CD4-positive, alpha-beta T cell treated with Interleukin-15 for 4 hours (primary cell): Measurements from ENCODE around the gene CLN3.
"Not testable (repeated sequence)": the region's sequence is repeated elsewhere in the genome, so short reads cannot be mapped to it uniquely, and the experiment has no call there.

ENCODE experiments used
- DNase-seq: peaks from one replicate; pipeline ENCODE4 v3.0.0-alpha.2; 2020; ENCODE audit warnings: low spot score

Gene CLN3

DNA sequence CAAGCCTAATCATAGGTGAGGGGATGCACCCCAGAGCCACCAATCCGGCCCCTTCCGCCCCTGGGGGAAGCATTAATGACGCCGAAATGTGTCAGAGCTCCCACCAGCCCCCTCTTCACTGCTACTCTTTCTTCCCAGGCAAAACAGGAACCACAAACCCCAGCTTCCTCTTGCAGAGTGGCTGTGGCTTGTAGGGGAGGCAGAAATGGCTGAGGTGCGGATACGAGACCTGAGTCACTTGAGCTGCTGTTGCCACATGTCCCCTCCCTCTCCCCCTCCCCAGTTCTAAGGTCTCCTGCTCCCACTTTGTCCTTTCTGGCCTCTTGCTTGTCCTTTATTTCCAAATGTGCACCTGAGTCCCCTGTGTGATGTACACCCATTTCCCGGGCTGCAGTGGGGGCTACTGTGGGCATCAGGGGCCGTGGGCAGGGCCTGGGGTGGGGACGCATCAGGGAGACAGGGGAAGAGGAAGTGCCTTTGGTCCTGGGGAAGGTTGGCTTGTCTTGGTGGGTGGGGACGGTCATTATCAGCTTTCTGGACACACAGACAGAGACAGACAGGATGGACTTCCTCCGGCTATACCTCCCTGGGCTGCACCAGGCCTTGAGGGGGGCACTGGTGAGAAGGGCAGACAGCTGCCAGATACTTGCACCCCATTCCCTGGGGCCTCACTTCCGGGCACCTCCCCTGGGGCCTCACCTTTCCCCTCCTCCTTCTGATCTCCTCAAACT lies 2.4 kb upstream of the CLN3 start, which contains the start of gene APOBR:
Gene APOBR, plus strand, starts transcription at position 523 of the 731 bp plus-strand sequence. Its CDS starts 39 bp downstream, at position 562.
- DNase-seq: peak; percentile 94

DNA sequence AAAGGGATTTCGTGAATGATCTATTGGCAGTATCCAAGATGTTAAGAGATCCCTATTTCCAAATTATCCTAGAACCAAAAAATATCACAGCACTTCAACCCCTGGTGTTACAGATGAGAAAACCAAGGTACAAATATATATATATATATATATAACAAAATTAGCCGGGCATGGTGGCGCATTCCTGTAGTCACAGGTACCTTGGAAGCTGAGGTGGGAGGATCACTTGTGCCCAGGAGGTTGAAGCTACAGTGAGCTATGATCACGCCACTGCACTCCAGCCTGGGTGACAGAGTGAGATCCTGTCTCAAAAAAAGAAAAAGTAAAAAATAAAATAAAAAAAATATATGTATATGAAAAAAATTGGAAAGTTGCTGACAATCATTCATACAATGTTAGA lies 637 bp upstream of the CLN3 start:
- DNase-seq: no peak

DNA sequence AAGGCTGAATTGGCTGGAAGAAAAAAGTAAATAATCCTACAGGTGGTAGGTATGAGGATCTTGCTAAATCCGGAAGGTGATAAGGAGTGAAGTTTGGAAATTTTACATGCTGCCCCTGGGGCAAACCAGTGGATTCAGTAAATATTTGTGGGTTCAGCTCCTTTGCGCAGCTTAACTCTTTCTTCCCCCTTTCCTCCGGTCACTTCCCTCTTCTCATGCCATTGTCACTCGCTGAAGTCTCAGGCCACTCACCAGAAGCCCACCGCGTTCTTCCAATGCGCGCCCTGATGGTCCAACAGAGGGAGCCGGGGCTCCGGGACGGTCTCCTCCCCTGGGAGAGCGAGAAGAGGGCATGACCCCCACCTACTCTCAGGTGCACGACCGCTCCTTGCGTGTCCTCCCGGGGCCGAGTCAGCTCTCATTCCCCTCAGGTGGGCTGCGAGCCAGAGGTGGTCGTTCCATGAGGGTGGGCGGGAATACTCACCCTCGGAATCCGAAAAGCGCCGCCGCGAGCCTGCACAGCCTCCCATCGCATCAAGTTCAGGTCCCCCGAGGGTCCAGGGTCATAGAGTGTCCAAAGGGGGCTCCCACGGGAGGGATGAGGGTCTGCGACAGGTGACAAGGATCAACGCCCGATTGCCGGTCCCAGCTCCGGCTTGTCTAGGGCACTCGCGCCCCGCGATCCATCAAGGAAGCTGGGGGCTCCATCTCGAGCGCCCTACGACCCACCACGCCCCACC lies 474 bp downstream of the CLN3 start:
- DNase-seq: peak; percentile 13

DNA sequence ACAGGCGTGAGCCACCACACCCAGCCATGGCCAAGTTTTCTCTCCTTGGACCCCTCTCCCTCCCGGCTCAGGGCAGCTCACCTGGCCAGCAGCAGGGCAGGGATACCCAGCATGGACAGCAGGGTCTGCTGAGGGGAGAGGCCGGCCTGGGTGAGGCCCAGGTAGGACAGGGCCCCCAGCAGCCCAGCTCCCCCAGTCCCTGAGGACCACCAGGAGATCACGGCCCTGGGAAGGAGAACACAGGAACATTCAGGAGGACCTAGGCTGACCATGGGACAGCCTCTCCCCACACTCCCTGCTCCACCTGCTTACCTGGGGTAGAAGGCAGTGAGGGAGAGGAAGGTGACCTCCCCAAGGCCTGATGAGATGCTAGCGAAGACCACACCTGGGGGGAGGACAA lies 5.6 kb downstream of the CLN3 start:
- no peak for DNase-seq

DNA sequence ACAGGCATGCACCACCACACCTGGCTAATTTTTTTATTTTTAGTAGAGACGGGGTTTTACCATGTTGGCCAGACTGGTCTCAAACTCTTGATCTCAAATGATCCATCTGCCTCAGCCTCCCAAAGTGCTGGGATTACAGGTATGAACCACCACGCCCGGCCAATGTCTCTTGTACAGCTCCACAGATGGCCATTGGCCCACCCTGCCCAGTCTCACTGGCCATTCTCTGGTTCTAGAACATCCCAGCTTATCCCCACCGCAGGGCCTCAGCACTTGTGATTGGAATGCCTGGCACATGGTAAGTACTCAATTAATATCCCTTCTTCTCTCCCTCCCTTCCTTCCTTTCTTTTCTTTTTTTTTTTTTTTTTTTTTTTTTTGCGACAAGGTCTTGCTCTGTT lies 8.5 kb downstream of the CLN3 start:
- DNase-seq: not testable (repeated sequence)

DNA sequence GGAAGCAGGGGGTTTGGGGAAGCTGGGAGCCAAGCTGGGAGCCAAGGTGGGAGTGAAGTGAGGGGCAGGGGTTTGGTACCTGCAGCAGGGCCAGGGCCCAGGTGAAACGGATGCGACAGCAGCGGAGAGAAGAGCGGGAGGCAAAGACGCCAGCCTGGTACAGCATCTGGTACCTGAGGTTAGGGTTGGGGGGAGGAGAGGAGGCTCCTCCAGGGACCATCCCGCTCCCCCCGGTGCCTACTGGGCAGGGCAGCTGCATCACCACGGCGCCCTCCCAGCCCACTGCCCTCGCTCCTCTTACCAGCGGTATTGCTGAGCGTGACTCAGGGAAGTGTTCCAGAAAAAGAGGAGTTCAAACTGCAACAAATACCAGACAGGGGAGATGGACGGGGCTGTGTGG lies 9.8 kb downstream of the CLN3 start:
- no peak for DNase-seq

DNA sequence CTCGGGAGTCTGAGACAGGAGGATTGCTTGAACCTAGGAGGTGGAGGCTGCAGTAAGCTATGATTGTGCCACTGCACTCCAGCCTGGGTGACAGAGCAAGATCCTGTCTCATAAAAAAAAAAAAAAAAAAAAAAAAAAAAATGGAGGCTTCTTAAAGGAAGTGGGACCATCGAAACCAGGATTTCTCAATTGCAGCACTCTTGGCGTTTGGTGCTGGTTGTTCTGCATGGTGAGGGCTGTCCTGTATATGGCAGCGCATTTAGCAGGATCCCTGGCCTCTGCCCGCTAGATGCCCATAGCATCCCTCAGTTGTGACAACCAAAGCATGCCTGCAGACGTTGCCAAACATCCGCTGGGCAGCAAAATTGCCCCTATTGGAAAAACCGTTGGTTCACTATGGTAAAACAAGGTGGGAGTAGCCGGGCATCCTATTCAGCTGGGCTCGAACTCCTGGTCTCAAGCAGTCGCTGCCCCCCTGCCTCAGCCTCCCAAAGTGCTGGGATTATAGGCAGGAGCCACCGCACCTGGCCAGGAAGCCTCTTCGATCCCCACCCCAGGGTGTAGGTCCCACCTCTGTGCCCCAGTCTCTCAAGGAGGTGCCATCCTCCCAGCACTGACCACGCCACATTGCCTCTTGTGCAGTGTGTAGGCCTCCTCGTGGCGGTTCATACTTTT lies 13.2 kb downstream of the CLN3 start:
- no peak for DNase-seq

DNA sequence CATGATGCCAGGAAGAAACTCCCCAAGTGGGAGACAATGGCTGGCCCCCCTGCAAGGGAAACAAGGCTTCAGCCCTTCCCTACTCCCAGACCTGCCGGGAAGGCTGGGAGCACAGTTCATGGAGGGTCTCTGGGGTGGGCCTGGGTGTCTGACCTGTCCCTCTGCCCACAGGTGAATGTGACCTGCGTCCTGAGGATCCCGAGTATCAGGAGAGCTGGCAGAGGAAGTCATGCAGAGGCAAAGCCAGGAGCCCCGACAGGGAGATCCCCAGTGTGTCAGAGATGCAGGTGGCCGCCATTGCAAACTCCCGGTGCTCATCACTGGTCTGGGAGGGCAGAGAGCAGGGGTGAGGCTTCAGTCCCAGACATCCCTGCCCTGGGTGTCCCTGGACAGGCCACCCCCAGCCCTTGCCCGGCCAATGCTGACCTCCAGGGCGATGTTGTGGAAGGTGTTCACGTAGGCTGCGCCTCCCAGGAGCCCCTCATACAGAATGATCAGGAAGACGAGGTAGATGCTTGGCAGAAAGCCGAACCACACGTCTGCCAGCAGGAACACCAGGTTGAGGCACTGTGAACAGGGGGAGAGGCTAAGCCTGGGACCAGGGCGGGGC lies 14.5 kb downstream of the CLN3 start:
- no peak for DNase-seq

DNA sequence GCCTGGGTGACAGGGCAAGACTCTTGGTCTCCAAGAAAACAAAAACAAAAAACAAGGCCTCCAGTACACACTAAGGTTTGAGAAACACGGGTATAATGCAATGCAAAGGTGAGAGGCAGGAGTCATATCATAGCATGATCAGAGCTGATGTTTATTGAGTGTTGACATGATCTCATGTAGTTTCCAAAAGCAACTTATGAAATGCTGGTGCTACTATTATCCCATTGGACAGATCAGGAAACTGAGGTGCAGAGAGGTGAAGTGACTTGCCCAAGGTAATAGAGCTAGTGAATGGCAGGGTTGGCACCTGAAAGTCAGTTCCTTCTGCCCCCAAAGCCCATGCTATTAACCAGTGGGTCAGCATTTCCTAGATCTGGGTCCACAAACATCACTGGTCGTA lies 16.7 kb downstream of the CLN3 start:
- DNase-seq: no peak

DNA sequence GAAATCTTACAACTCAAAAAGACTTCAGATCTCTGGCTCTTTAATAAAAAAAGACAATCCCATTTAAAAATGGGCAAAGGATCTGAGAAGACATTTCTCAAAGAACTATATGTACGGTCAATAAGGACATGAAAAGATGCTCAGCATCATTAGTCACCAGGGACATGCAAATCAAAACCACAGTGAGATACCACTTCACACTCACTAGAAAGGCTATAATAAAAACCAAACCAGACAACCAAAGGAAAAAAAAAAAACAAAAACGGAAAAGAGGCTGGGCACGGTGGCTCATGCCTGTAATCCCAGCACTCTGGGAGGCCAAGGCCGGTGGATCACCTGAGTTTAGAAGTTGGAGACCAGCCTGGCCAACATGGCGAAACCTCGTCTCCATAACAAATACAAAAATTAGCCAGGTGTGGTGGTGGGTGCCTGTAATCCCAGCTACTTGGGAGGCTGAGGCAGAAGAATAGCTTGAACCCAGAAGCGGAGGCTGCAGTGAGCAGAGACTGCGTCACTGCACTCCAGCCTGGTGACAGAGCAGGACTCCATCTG lies 18.1 kb downstream of the CLN3 start:
- no peak for DNase-seq

DNA sequence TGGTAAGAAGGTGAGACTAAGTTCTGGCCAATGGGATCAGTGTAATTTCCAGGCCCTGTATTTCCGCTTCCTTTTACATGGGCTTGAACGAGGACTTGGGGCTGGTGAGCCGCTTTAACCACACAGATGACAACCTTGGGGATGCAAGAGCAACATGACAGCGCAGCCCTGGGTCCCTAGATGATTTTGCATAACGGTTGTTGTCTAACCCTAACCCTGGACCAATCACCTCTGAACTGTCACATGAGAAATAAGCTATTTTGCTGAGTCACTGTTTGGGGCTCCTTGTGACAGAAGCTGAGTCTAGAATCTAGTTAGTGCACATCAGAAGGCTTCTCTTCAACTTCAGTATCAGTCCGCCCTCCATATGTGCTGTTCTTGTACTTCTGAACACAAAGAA lies 44.8 kb downstream of the CLN3 start:
- DNase-seq: not testable (repeated sequence)

DNA sequence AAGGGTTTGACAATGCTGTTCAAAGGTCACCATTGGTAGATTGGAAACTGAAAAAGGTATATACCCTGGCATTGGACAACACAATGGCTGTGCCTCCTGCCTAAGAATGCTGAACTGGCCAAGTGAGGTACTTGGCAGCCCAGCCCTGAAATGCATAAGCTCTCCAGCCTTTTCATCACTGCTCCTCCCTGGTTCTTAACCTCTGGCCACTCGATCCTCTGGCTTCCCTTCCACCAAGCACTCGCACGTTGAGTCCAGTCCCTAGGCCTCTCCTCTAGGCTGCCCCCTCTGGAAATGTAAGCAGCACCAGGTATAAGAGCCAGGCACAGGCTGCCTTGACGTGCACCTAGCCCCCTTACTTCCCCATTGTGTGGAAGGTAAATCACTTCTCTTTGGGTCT lies 45.5 kb downstream of the CLN3 start:
- DNase-seq: not testable (repeated sequence)

DNA sequence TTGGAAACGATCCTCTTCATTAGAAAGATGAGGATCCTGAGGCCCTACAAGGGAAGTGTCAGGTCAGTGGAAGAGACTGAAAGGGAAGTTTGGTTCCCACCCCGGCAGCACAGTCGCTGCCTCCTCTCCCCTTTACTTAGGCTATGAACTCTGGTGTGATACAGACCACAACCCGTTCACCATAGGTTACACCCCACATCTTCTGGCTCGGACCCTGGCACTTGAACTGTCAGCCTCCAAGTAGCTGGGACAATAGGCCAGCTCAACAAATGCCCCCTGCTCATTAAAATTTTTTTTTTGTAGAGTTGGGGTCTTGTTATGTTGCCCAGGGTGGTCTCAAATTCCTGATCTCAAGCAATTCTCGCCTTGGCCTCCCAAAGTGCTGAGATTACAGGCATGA lies 47.9 kb downstream of the CLN3 start:
- DNase-seq: not testable (repeated sequence)

DNA sequence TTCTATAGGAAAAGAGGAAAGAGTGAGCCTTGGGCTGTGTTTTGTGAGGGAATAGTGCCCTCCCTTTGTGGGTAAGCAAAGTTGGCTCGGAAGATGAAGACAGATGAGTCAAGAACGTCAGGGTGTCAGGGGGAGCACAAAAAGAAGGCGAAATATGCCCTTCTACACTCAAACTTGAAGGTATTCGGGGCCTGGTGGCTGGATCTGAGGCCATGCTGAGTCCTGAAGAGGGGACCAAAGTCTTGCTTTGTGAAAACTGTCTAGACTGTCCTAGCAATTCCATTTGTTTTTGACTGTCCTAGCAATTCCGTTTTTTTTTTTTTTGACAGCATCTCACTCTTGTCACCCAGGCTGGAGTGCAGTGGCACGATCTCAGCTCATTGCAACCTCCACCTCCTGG lies 53.0 kb downstream of the CLN3 start:
- DNase-seq: not testable (repeated sequence)

DNA sequence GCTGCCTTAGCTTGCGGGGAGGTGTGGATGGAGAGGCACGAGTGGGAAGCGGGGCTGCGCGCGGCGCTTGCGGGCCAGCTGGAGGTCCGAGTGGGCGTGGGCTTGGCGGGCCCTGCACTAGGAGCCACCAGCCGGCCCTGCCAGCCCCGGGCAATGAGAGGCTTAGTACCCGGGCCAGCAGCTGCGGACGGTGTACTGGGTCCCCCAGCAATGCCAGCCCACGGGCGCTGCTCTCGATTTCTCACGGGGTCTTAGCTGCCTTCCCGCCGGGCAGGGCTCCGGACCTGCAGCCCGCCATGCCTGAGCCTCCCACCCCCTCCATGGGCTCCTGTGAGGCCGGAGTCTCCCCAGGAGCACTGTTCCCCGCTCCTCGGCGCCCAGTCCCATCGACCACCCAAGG lies 56.5 kb downstream of the CLN3 start:
- DNase-seq: not testable (repeated sequence)
